ENCODE results near the gene OSTN. TPM values are rescaled to one million over a fixed set of nuclear protein-coding genes. Genes with fewer than 3 reads are reported as not detected.

Gene OSTN, protein sequence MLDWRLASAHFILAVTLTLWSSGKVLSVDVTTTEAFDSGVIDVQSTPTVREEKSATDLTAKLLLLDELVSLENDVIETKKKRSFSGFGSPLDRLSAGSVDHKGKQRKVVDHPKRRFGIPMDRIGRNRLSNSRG
- total RNA-seq: not detected
- not detected for polyA plus RNA-seq

DNA sequence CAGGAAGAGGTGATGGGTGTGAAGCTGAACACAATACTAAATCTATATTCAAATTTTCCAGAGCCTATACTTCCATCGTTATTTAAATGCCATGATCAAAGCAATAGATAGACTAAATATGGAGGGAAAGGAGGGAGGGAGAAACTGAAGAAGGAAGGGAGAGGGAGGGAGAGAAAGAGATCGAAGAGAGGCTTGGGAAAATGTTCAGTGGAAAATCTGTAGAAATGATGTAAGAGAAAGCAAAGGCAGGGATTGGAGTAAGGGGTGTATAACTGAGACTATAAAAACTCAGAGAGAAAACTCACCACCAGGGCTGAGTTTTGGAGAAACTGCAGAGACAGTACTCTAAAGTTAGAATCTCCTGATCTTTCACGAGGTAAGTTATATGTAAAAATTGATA lies at the start of gene OSTN:
Gene OSTN (plus strand): TSS at position 310 of the 400 bp plus-strand sequence. CDS start 13,292 bp downstream, outside the sequence.
- no peak within 1 kb of the TSS for H3K27ac ChIP-seq (ENCODE audit: low read depth, low read length)
- Mint-ChIP-seq H3K4me1 (no peaks in the 10 kb centered on the region), H3K27ac (no peak within 1 kb of the TSS), H3K36me3 (no peaks in the 10 kb centered on the region), H3K9me3 (peaks cover 0 to 3% (median 1%) of the 10 kb centered on the region in 5 donors), H3K4me3 (no peak within 1 kb of the TSS), H3K27me3 (no peaks in the 10 kb centered on the region)
- CTCF ChIA-PET: no interaction called here
- H3K27me3 ChIP-seq (ENCODE audit: insufficient read depth, low read length, poor library complexity, severe bottlenecking): no peaks in the 10 kb centered on the region
- DNase-seq: no peak
- H3K9me3 ChIP-seq (ENCODE audit: low read length): no peaks in the 10 kb centered on the region
- H3K4me1 ChIP-seq (ENCODE audit: insufficient read depth, low read length): no peaks in the 10 kb centered on the region
- no peak within 1 kb of the TSS for H3K4me3 ChIP-seq (ENCODE audit: low read length)
- POLR2A ChIA-PET: no interaction called here
- no peaks in the 10 kb centered on the region for H3K36me3 ChIP-seq (ENCODE audit: insufficient read depth, low read length)

DNA sequence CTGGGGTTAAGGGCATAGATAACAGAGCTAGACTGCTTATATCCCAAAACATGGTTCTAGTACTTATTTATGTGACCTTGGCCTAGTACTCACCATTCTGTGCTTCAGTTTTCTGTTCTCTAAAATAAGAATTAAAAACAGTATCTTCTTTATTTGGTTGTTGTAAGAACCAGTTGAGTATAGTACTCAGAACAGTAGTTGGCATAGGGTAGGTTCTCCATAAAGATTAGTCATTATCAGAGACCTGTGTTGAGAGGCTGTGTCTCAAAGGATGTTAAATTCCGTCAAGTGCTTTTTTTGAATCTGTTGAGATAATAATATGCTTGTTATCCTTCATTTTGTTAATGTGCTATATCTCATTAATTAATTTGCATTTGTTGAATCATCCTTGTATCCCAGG lies 47.4 kb upstream of the OSTN start:
- H3K27ac Mint-ChIP-seq: no peak overlapping the region
- Histone ChIP-seq H3K36me3 (ENCODE audit: insufficient read depth, low read length) (no peaks in the 10 kb centered on the region), H3K27me3 (ENCODE audit: insufficient read depth, low read length, poor library complexity, severe bottlenecking) (no peaks in the 10 kb centered on the region), H3K9me3 (ENCODE audit: low read length) (no peaks in the 10 kb centered on the region), H3K4me1 (ENCODE audit: insufficient read depth, low read length) (no peaks in the 10 kb centered on the region), H3K4me3 (ENCODE audit: low read length) (no peak overlapping the region), H3K27ac (ENCODE audit: low read depth, low read length) (no peak overlapping the region)
- ChIA-PET CTCF (no interaction called here), POLR2A (no interaction called here)
- H3K36me3 Mint-ChIP-seq: no peaks in the 10 kb centered on the region
- peaks cover 13 to 30% (median 20%) of the 10 kb centered on the region in 5 donors for H3K9me3 Mint-ChIP-seq
- DNase-seq: no peak
- no peaks in the 10 kb centered on the region for H3K4me1 Mint-ChIP-seq
- H3K4me3 Mint-ChIP-seq: no peak overlapping the region
- H3K27me3 Mint-ChIP-seq: no peaks in the 10 kb centered on the region

DNA sequence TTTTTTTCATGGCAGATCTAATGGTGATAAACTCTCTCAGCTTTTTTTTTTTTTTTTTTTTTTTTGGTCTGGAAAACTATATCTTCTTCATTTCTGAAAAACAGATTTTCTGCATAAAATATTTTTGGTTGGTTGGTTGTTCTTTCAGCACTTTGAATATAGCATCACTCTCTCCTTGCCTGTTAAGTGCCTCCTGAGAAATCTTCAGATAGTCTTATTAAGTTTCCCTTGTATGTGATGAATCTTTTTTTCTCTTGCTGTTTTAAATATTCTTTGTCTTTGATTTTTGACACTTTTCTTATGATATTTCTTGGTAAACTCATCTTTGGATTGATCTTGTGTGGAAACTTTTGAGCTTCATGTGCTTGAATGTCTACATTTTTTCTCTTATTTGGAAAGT lies 44.2 kb upstream of the OSTN start:
- no peak overlapping the region for H3K4me3 Mint-ChIP-seq

DNA sequence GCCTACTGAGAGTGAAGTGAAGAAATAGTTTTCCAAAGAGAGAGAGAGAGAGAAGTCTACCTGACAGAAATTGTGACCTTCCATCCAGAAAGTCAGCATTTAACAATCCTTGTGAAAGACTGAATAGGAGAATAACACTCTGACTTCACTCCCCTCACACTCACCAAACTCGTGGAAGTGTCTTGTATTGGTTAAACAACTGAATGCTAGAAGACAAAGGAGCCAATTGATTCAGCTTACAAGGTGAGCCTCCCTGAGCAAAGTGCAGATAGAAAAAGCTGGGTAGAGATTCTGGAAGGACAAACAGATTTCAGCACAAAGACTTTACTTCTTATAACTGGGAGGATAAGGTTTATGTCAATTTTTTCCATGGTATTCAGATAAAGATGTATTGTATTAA lies 40.8 kb upstream of the OSTN start:
- Histone ChIP-seq H3K27me3 (ENCODE audit: insufficient read depth, low read length, poor library complexity, severe bottlenecking) (no peaks in the 10 kb centered on the region), H3K4me3 (ENCODE audit: low read length) (no peak overlapping the region), H3K4me1 (ENCODE audit: insufficient read depth, low read length) (no peaks in the 10 kb centered on the region), H3K27ac (ENCODE audit: low read depth, low read length) (no peak overlapping the region), H3K9me3 (ENCODE audit: low read length) (no peaks in the 10 kb centered on the region), H3K36me3 (ENCODE audit: insufficient read depth, low read length) (no peaks in the 10 kb centered on the region)
- no peak overlapping the region for H3K27ac Mint-ChIP-seq
- POLR2A ChIA-PET: no interaction called here
- no peak for DNase-seq
- H3K36me3 Mint-ChIP-seq: no peaks in the 10 kb centered on the region
- H3K27me3 Mint-ChIP-seq: no peaks in the 10 kb centered on the region
- H3K4me1 Mint-ChIP-seq: no peaks in the 10 kb centered on the region
- peaks cover 15 to 49% (median 24%) of the 10 kb centered on the region in 5 donors for H3K9me3 Mint-ChIP-seq
- CTCF ChIA-PET: no interaction called here
- H3K4me3 Mint-ChIP-seq: no peak overlapping the region

More for the DNA sequence above, 44.2 kb upstream of the OSTN start:
- H3K27ac Mint-ChIP-seq: no peak overlapping the region
- ChIA-PET CTCF (no interaction called here), POLR2A (no interaction called here)
- no peaks in the 10 kb centered on the region for H3K4me1 ChIP-seq (ENCODE audit: insufficient read depth, low read length)
- H3K36me3 ChIP-seq (ENCODE audit: insufficient read depth, low read length): no peaks in the 10 kb centered on the region
- H3K4me3 ChIP-seq (ENCODE audit: low read length): no peak overlapping the region
- no peaks in the 10 kb centered on the region for H3K4me1 Mint-ChIP-seq
- no peak overlapping the region for H3K27ac ChIP-seq (ENCODE audit: low read depth, low read length)
- H3K27me3 Mint-ChIP-seq: no peaks in the 10 kb centered on the region
- no peaks in the 10 kb centered on the region for H3K36me3 Mint-ChIP-seq
- DNase-seq: no peak
- H3K27me3 ChIP-seq (ENCODE audit: insufficient read depth, low read length, poor library complexity, severe bottlenecking): no peaks in the 10 kb centered on the region
- peaks cover 15 to 49% (median 20%) of the 10 kb centered on the region in 5 donors for H3K9me3 Mint-ChIP-seq
- no peaks in the 10 kb centered on the region for H3K9me3 ChIP-seq (ENCODE audit: low read length)

DNA sequence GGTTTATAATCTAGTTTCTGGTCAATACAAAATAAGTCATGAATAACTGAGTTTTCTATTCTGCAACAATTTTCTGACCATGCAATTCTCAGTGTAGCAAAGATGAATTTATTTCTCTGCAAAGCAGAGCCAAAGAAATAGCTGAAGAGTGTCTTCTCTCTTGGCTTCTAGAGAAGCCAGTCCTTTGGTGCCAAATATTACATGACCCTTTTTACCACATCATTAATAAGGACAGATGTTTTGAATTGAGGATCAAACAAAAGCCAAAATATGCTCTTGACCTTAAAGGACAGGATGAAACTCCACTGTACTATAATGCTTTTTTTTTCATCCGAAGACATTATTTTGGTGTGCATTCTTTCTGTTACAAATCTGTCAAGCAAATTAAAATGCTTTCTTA lies 40.2 kb upstream of the OSTN start:
- POLR2A ChIA-PET: no interaction called here
- no peak overlapping the region for H3K27ac Mint-ChIP-seq
- no peaks in the 10 kb centered on the region for H3K4me1 ChIP-seq (ENCODE audit: insufficient read depth, low read length)
- no peaks in the 10 kb centered on the region for H3K4me1 Mint-ChIP-seq
- no peaks in the 10 kb centered on the region for H3K9me3 ChIP-seq (ENCODE audit: low read length)
- no peaks in the 10 kb centered on the region for H3K36me3 ChIP-seq (ENCODE audit: insufficient read depth, low read length)
- no peak overlapping the region for H3K27ac ChIP-seq (ENCODE audit: low read depth, low read length)
- no peak overlapping the region for H3K4me3 Mint-ChIP-seq
- no peak for DNase-seq
- H3K36me3 Mint-ChIP-seq: no peaks in the 10 kb centered on the region
- peaks cover 15 to 49% (median 24%) of the 10 kb centered on the region in 5 donors for H3K9me3 Mint-ChIP-seq
- no peaks in the 10 kb centered on the region for H3K27me3 Mint-ChIP-seq
- CTCF ChIA-PET: no interaction called here
- H3K4me3 ChIP-seq (ENCODE audit: low read length): no peak overlapping the region
- no peaks in the 10 kb centered on the region for H3K27me3 ChIP-seq (ENCODE audit: insufficient read depth, low read length, poor library complexity, severe bottlenecking)

DNA sequence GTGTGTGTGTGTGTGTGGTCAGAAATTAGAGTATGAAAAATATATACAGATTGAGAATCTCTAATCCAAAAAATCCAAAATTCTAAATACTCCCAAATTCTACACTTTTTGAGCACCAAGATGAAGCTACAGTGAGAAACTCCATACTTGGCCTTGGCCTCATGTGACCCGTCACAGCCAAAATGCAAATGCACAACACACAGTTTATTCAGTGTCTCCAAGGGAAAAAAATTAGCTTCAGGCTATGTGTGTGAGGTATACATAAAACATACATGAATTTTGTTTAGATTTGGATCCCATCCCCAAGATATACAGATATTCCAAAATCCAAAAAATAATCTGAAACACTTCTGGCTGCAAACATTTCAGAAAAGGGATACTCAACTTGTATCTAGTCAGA lies 33.2 kb upstream of the OSTN start:
- Histone ChIP-seq H3K36me3 (ENCODE audit: insufficient read depth, low read length) (no peaks in the 10 kb centered on the region), H3K27me3 (ENCODE audit: insufficient read depth, low read length, poor library complexity, severe bottlenecking) (no peaks in the 10 kb centered on the region), H3K4me1 (ENCODE audit: insufficient read depth, low read length) (no peaks in the 10 kb centered on the region), H3K27ac (ENCODE audit: low read depth, low read length) (no peak overlapping the region), H3K9me3 (ENCODE audit: low read length) (no peaks in the 10 kb centered on the region), H3K4me3 (ENCODE audit: low read length) (no peak overlapping the region)
- Mint-ChIP-seq H3K9me3 (peaks cover 0 to 9% (median 4%) of the 10 kb centered on the region in 5 donors), H3K4me1 (no peaks in the 10 kb centered on the region), H3K27ac (no peak overlapping the region), H3K27me3 (no peaks in the 10 kb centered on the region), H3K4me3 (no peak overlapping the region), H3K36me3 (no peaks in the 10 kb centered on the region)
- POLR2A ChIA-PET: no interaction called here
- CTCF ChIA-PET: no interaction called here
- no peak for DNase-seq

DNA sequence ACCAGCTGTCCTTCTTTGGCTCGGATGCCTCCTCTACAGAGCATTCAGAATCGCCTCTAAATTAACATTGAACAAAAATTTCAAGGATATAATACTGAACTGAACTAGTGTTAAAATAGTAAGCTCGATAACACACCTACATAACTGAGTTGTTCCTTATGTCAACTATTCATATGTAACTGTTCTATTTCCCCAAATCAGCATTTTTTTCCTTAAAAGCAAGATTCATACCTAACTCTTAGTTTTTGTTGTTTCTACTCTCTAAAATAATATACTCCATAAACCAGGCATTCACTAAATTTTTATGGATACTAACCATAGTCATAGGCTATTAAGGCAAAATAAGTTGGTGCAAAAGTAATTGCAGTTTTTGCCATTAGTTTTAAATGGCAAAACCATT lies 32.7 kb upstream of the OSTN start:
- H3K9me3 Mint-ChIP-seq: peaks cover 0 to 9% (median 4%) of the 10 kb centered on the region in 5 donors
- H3K27me3 Mint-ChIP-seq: no peaks in the 10 kb centered on the region
- no peak overlapping the region for H3K27ac ChIP-seq (ENCODE audit: low read depth, low read length)
- ChIA-PET POLR2A (no interaction called here), CTCF (no interaction called here)
- no peaks in the 10 kb centered on the region for H3K4me1 ChIP-seq (ENCODE audit: insufficient read depth, low read length)
- H3K4me3 ChIP-seq (ENCODE audit: low read length): no peak overlapping the region
- no peaks in the 10 kb centered on the region for H3K36me3 Mint-ChIP-seq
- no peak for DNase-seq
- no peak overlapping the region for H3K4me3 Mint-ChIP-seq
- no peaks in the 10 kb centered on the region for H3K9me3 ChIP-seq (ENCODE audit: low read length)
- H3K27me3 ChIP-seq (ENCODE audit: insufficient read depth, low read length, poor library complexity, severe bottlenecking): no peaks in the 10 kb centered on the region
- H3K4me1 Mint-ChIP-seq: no peaks in the 10 kb centered on the region
- no peak overlapping the region for H3K27ac Mint-ChIP-seq
- no peaks in the 10 kb centered on the region for H3K36me3 ChIP-seq (ENCODE audit: insufficient read depth, low read length)

DNA sequence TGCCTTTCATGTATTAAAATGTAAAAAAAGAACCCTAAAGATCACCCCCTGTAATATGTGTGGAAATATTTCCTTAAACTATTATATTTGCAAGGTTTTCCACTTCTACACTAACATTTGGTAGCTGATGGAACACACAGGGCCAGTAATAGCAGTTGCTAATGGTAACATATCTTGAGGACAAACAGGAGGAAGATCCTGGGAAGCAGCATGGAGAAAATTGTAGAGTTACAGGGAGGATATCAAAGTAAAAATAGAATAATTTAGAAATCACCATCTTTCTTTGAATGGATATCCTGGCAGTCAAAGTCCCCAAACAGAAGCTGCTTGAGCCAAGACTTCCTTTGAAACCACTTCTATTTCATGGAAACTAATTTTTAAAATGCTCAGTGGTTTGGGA lies 29.5 kb upstream of the OSTN start:
- DNase-seq: no peak
- Mint-ChIP-seq H3K27me3 (no peaks in the 10 kb centered on the region), H3K4me1 (no peaks in the 10 kb centered on the region), H3K4me3 (no peak overlapping the region), H3K9me3 (peaks cover 0 to 3% (median 0%) of the 10 kb centered on the region in 5 donors), H3K27ac (no peak overlapping the region), H3K36me3 (no peaks in the 10 kb centered on the region)
- Histone ChIP-seq H3K36me3 (ENCODE audit: insufficient read depth, low read length) (no peaks in the 10 kb centered on the region), H3K9me3 (ENCODE audit: low read length) (no peaks in the 10 kb centered on the region), H3K27ac (ENCODE audit: low read depth, low read length) (no peak overlapping the region), H3K27me3 (ENCODE audit: insufficient read depth, low read length, poor library complexity, severe bottlenecking) (no peaks in the 10 kb centered on the region), H3K4me3 (ENCODE audit: low read length) (no peak overlapping the region), H3K4me1 (ENCODE audit: insufficient read depth, low read length) (no peaks in the 10 kb centered on the region)
- CTCF ChIA-PET: no interaction called here
- POLR2A ChIA-PET: no interaction called here

DNA sequence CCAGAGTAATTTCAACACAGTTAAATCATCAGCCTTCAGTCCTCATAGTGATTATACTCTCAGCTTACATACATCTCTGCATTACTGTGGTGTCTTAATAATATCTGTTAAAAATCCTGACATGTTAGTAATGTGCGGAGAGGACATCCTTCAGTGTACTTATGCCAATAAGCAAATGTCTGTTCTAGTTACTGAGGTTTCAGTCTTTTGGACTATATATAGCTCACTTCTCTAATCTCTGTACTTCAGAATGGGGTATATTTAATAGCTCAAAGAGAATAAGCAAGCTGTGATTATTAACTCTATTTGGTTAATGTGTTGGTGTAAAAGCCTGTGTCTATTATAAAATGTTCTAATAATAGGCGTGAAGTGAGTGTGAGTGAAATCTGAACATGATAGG lies 28.9 kb upstream of the OSTN start:
- H3K27ac ChIP-seq (ENCODE audit: low read depth, low read length): no peak overlapping the region
- Mint-ChIP-seq H3K27ac (no peak overlapping the region), H3K4me3 (no peak overlapping the region), H3K27me3 (no peaks in the 10 kb centered on the region), H3K36me3 (no peaks in the 10 kb centered on the region), H3K4me1 (no peaks in the 10 kb centered on the region), H3K9me3 (peaks cover 0 to 3% (median 0%) of the 10 kb centered on the region in 5 donors)
- no peaks in the 10 kb centered on the region for H3K9me3 ChIP-seq (ENCODE audit: low read length)
- no peak for DNase-seq
- no peaks in the 10 kb centered on the region for H3K36me3 ChIP-seq (ENCODE audit: insufficient read depth, low read length)
- CTCF ChIA-PET: no interaction called here
- no peaks in the 10 kb centered on the region for H3K27me3 ChIP-seq (ENCODE audit: insufficient read depth, low read length, poor library complexity, severe bottlenecking)
- no peaks in the 10 kb centered on the region for H3K4me1 ChIP-seq (ENCODE audit: insufficient read depth, low read length)
- POLR2A ChIA-PET: no interaction called here
- H3K4me3 ChIP-seq (ENCODE audit: low read length): no peak overlapping the region

All from CD8-positive, alpha-beta memory T cell (primary cell).